A549 (cell line): Measurements from ENCODE around the gene TSPAN19. TPM values are rescaled to one million over a fixed set of nuclear protein-coding genes. Genes with fewer than 3 reads are reported as not detected.
A peak's percentile ranks its signal among the peaks of the same experiment; 100 is the strongest.

Source experiments
- ATAC-seq, 2 experiments: fragments of 200-7000 bp in 1 of 2; fragments of >200 bp in 1 of 2; cut with Nextera tagmentation in 1 of 2; cut with Tn5 transposase in 1 of 2; 3 replicates each; pipeline versions ENCODE4 v1.8.0 to v1.9.1; 2018 to 2020; ENCODE audit warnings: mild to moderate bottlenecking in 1 of 2, moderate library complexity in 1 of 2
- CTCF ChIA-PET: fragments of 300-600 bp; sonication (Branson Sonifier 250); formaldehyde crosslinking; extraction: SDS; loops from one replicate; lab custom pipeline; 2021; ENCODE audit warnings: antibody characterized with exemption, inconsistent platforms; lab: Yijun Ruan, JAX
- POLR2A ChIA-PET: fragments of 350-600 bp; formaldehyde crosslinking; extraction: SDS; loops from one replicate; lab custom pipeline; 2021; ENCODE audit warnings: antibody characterized with exemption, inconsistent platforms; lab: Yijun Ruan, JAX
- DNase-seq, 2 experiments: peaks; one replicate each; pipeline versions ENCODE4 v3.0.0 to v3.0.0-alpha.2; 2011 to 2016; ENCODE audit warnings: low read depth in 1 of 2, low spot score in 1 of 2
- FAIRE-seq: peaks from 2 replicates; lab custom pipeline; 2011; peaks lifted over from hg19 to GRCh38; lab: Jason Lieb, UNC
- H3K27ac ChIP-seq, 2 experiments: fragments of >200 bp; sonication (Bioruptor Twin); formaldehyde crosslinking; 3 replicates each; pipeline ENCODE4 v1.5.1; 2016 to 2017
- H3K4me1 ChIP-seq: fragments of >200 bp; sonication (Bioruptor Twin); formaldehyde crosslinking; 3 replicates; pipeline ENCODE4 v1.6.1; 2016
- H3K4me2 ChIP-seq: fragments of >200 bp; sonication (Bioruptor Twin); formaldehyde crosslinking; 3 replicates; pipeline ENCODE4 v1.6.1; 2016
- H3K4me3 ChIP-seq: fragments of >200 bp; sonication (Bioruptor Twin); formaldehyde crosslinking; 3 replicates; pipeline ENCODE4 v1.5.1; 2016
- H3K9me3 ChIP-seq: fragments of >200 bp; sonication (Bioruptor Twin); formaldehyde crosslinking; 3 replicates; pipeline ENCODE4 v1.6.1; 2016
- ATOH8 ChIP-seq: fragments of 250-450 bp; sonication (Bioruptor Pico); IDR thresholded peaks from 2 replicates; pipeline ENCODE4 v1.5.0; 2020; ENCODE audit warnings: low read depth, mild to moderate bottlenecking, moderate library complexity
- CEBPB ChIP-seq, 2 experiments: fragments of >200 bp in 1 of 2; sonication (Bioruptor Twin) in 1 of 2; formaldehyde crosslinking in 1 of 2; IDR thresholded peaks; 2 replicates each; pipeline ENCODE4 v1.6.1; 2012 to 2016
- CHD2 ChIP-seq: fragments of 150-350 bp; IDR thresholded peaks from 2 replicates; pipeline ENCODE4 v1.6.1; 2014; ENCODE audit warnings: low read length; ENCODE audit not compliant: partially characterized antibody
- CHD4 ChIP-seq: fragments of 200-600 bp; sonication (generic); IDR thresholded peaks from 2 replicates; pipeline ENCODE4 v1.6.1; 2016; ENCODE audit warnings: antibody characterized with exemption, mild to moderate bottlenecking, borderline replicate concordance
- CTCF ChIP-seq: fragments of >200 bp; sonication (Bioruptor Twin); formaldehyde crosslinking; IDR thresholded peaks from 3 replicates; pipeline ENCODE4 v1.5.1; 2016
- EP300 ChIP-seq, 2 experiments: fragments of >200 bp; sonication (Bioruptor Twin); formaldehyde crosslinking; IDR thresholded peaks; 2 replicates in 1 of 2; 3 replicates in 1 of 2; pipeline ENCODE4 v1.6.1; 2016 to 2017
- ESRRA ChIP-seq: fragments of 150-350 bp; IDR thresholded peaks from 2 replicates; pipeline ENCODE4 v1.6.1; 2014; ENCODE audit warnings: mild to moderate bottlenecking, low read length, borderline replicate concordance
- FOSB ChIP-seq: fragments of 250-450 bp; sonication (Bioruptor Pico); IDR thresholded peaks from 2 replicates; pipeline ENCODE4 v1.5.0; 2020; ENCODE audit warnings: mild to moderate bottlenecking, moderate library complexity
- FOSL2 ChIP-seq, 2 experiments: fragments of 450-650 bp in 1 of 2; fragments of >200 bp in 1 of 2; sonication (Bioruptor Twin) in 1 of 2; formaldehyde crosslinking; IDR thresholded peaks; 2 replicates each; pipeline versions ENCODE4 v1.5.0 to v1.6.1; 2016 to 2020; ENCODE audit warnings: mild to moderate bottlenecking in 1 of 2, moderate library complexity in 1 of 2
- HEYL ChIP-seq: fragments of 250-450 bp; sonication (Bioruptor Pico); IDR thresholded peaks from 2 replicates; pipeline ENCODE4 v1.8.0; 2021; ENCODE audit warnings: mild to moderate bottlenecking, moderate library complexity
- HMGXB4 ChIP-seq: fragments of 250-450 bp; sonication (Bioruptor Pico); IDR thresholded peaks from 2 replicates; pipeline ENCODE4 v1.5.0; 2021; ENCODE audit warnings: mild to moderate bottlenecking, moderate library complexity, borderline replicate concordance
- HOXB5 ChIP-seq: fragments of 250-450 bp; sonication (Bioruptor Pico); IDR thresholded peaks from 2 replicates; pipeline ENCODE4 v1.5.0; 2020; ENCODE audit warnings: mild to moderate bottlenecking, moderate library complexity
- JUN ChIP-seq, 2 experiments: fragments of >200 bp; sonication (Bioruptor Twin); formaldehyde crosslinking; IDR thresholded peaks; 2 replicates in 1 of 2; 3 replicates in 1 of 2; pipeline ENCODE4 v1.6.1; 2016 to 2017
- JUNB ChIP-seq: fragments of >200 bp; sonication (Bioruptor Twin); formaldehyde crosslinking; IDR thresholded peaks from 2 replicates; pipeline ENCODE4 v1.6.1; 2016
- KDM1A ChIP-seq: fragments of 200-600 bp; sonication (generic); IDR thresholded peaks from 2 replicates; pipeline ENCODE4 v1.6.1; 2016; ENCODE audit warnings: low read depth, mild to moderate bottlenecking
- KDM5A ChIP-seq: fragments of 200-600 bp; sonication (generic); IDR thresholded peaks from 2 replicates; pipeline ENCODE4 v1.6.1; 2016; ENCODE audit warnings: antibody characterized with exemption, mild to moderate bottlenecking
- MAZ ChIP-seq: fragments of 150-350 bp; IDR thresholded peaks from 2 replicates; pipeline ENCODE4 v1.6.1; 2014; ENCODE audit warnings: antibody characterized with exemption, low read depth, low read length, borderline replicate concordance
- NR3C1 ChIP-seq: fragments of >200 bp; sonication (Bioruptor Twin); formaldehyde crosslinking; IDR thresholded peaks from 3 replicates; pipeline ENCODE4 v1.6.1; 2017
- PBX3 ChIP-seq: IDR thresholded peaks from 2 replicates; pipeline ENCODE4 v1.6.1; 2012
- POLR2A ChIP-seq: IDR thresholded peaks from 2 replicates; pipeline ENCODE4 v1.6.1; 2012; ENCODE audit warnings: mild to moderate bottlenecking, low read length
- RAD21 ChIP-seq, 2 experiments: fragments of >200 bp in 1 of 2; sonication (Bioruptor Twin) in 1 of 2; formaldehyde crosslinking in 1 of 2; IDR thresholded peaks in 1 of 2; conservative IDR thresholded peaks in 1 of 2; 2 replicates in 1 of 2; 3 replicates in 1 of 2; pipeline ENCODE4 v1.6.1; 2012 to 2018; ENCODE audit warnings: inconsistent platforms in 1 of 2
- RCOR1 ChIP-seq: fragments of 150-350 bp; IDR thresholded peaks from 2 replicates; pipeline ENCODE4 v1.6.1; 2014; ENCODE audit warnings: antibody characterized with exemption, low read length, low read depth
- RFX5 ChIP-seq: fragments of 450-650 bp; IDR thresholded peaks from 2 replicates; pipeline ENCODE4 v1.7.1; 2014; ENCODE audit warnings: antibody characterized with exemption, mild to moderate bottlenecking, moderate library complexity
- SMC3 ChIP-seq: fragments of >200 bp; sonication (Bioruptor Twin); formaldehyde crosslinking; IDR thresholded peaks from 3 replicates; pipeline ENCODE4 v1.6.1; 2018; ENCODE audit warnings: inconsistent platforms
- TFCP2L1 ChIP-seq: fragments of 250-450 bp; sonication (Bioruptor Pico); IDR thresholded peaks from 2 replicates; pipeline ENCODE4 v1.5.0; 2021; ENCODE audit warnings: mild to moderate bottlenecking
- ZC3H11A ChIP-seq: fragments of 450-650 bp; IDR thresholded peaks from 2 replicates; pipeline ENCODE4 v1.6.1; 2014; ENCODE audit warnings: antibody characterized with exemption, mild to moderate bottlenecking
- WGBS: methylation state at CpG from one replicate; pipeline ENCODE4 v1.1.6; 2017; ENCODE audit errors: missing lambda C conversion rate; 5-methylcytosine and 5-hydroxymethylcytosine counted together
- polyA plus RNA-seq, 4 experiments: library from polyadenylated mRNA; depleted of rRNA in 3 of 4; stranded (reverse); fragments of >200 nt; fragmentation: RNase III in 1 of 4; extraction: RNeasy Plus Mini Kit Qiagen cat#74134 plus additional on column Dnase treatment in 1 of 4; gene quantifications; 2 replicates in 3 of 4; 3 replicates in 1 of 4; pipeline ENCODE4 v1.2.3, GENCODE V29; 2011 to 2017

The TSPAN19 gene
- polyA plus RNA-seq, 2 of the 4 experiments (the other 2 are of a cell fraction) = 0.12 to 0.36 TPM

GRCh38 chr12:85057370-85057963 lies 21.4 kb upstream of the TSPAN19 start:
- TF ChIP-seq JUNB (no peak), CEBPB (IDR thresholded peaks at IDR 0.05) (peak in 1 of 2 experiments; percentile 16; a peak in 1 of 4 replicates), RFX5 (no peak), RAD21 (conservative IDR thresholded peaks at IDR 0.05 in 1 of 2, IDR thresholded peaks at IDR 0.05 in 1 of 2) (peak; percentile 62 to 69), FOSB (CRISPR knock-in tag) (no peak), ATOH8 (CRISPR knock-in tag) (no peak), CTCF (peak; percentile 70), KDM1A (no peak), NR3C1 (no peak), RCOR1 (no peak), SMC3 (peak; percentile 49; the same call in 2 of the 3 replicates), JUN (IDR thresholded peaks at IDR 0.05) (no peak)
- TF ChIP-seq, all 56 proteins: peak for 4
- FAIRE-seq (no peak), DNase-seq (peak; percentile 5 to 68), ATAC-seq (peak in 1 of 2 experiments; percentile 81; a peak in 3 of 6 replicates)
- POLR2A ChIA-PET = no interaction called here
- H3K4me1 ChIP-seq = no peaks in the 10 kb centered on the region
- no peak overlapping the region for H3K4me2 ChIP-seq
- H3K4me3 ChIP-seq = no peak overlapping the region
- WGBS = 42% methylated on average over 2 of the region's 2 CpGs
- H3K9me3 ChIP-seq = no peaks in the 10 kb centered on the region
- CTCF ChIA-PET = interaction anchor here (0.7 to 4.1 kb wide), 15 partner anchors 8 to 194 kb away, joined by 3 to 20 read pairs (median 3); no protein-coding TSS in a partner anchor
- no peak overlapping the region for H3K27ac ChIP-seq

GRCh38 chr12:85043829-85044228 lies 7.8 kb upstream of the TSPAN19 start:
- TF ChIP-seq SMC3 (no peak), KDM5A (no peak), CTCF (no peak), TFCP2L1 (CRISPR knock-in tag) (no peak), RFX5 (no peak), HEYL (CRISPR knock-in tag) (no peak), ESRRA (no peak)
- Histone ChIP-seq H3K4me2 (no peak overlapping the region), H3K27ac (no peak overlapping the region), H3K4me3 (no peak overlapping the region), H3K9me3 (no peaks in the 10 kb centered on the region), H3K4me1 (no peaks in the 10 kb centered on the region)
- FAIRE-seq (no peak), ATAC-seq (no peak), DNase-seq (no peak)
- ChIA-PET CTCF (interaction anchor here (1.1 to 1.2 kb wide), 2 partner anchors 14 to 169 kb away, joined by 4 read pairs; no protein-coding TSS in a partner anchor), POLR2A (no interaction called here)

- H3K9me3 ChIP-seq = no peaks in the 10 kb centered on the region
- no peak overlapping the region for H3K4me3 ChIP-seq
- CTCF ChIA-PET = no interaction called here
- no peaks in the 10 kb centered on the region for H3K4me1 ChIP-seq
- DNase-seq = no peak
- H3K27ac ChIP-seq = no peak overlapping the region
- H3K4me2 ChIP-seq = no peak overlapping the region
- POLR2A ChIA-PET = no interaction called here
- ATAC-seq = no peak
- WGBS = 2% methylated on average over 1 of the region's 1 CpG
- FAIRE-seq = no peak
- TF ChIP-seq CHD2 (no peak), PBX3 (no peak), TFCP2L1 (CRISPR knock-in tag) (no peak), KDM5A (no peak), NR3C1 (no peak), MAZ (no peak), POLR2A (no peak), CHD4 (no peak), EP300 (IDR thresholded peaks at IDR 0.05) (no peak), JUN (IDR thresholded peaks at IDR 0.05) (no peak), RFX5 (no peak), HMGXB4 (CRISPR knock-in tag) (no peak), FOSL2 (IDR thresholded peaks at IDR 0.05) (no peak), FOSL2 (CRISPR knock-in tag; IDR thresholded peaks at IDR 0.05) (no peak), HOXB5 (CRISPR knock-in tag) (no peak), RCOR1 (no peak), ZC3H11A (no peak)
Observed at GRCh38 chr12:85041395-85041794, 5.3 kb upstream of the TSPAN19 start.
